B cell (primary cell): ENCODE data around the gene NRF1. TPM values are rescaled to one million over a fixed set of nuclear protein-coding genes. Genes with fewer than 3 reads are reported as not detected.
"Not testable (repeated sequence)": the region's sequence is repeated elsewhere in the genome, so short reads cannot be mapped to it uniquely, and the experiment has no call there.

ENCODE experiments used
- ATAC-seq: fragments of 200-7000 bp; cut with Tn5 transposase; one replicate; pipeline ENCODE4 v1.10.0; 2021; ENCODE audit warnings: low read depth, mild to moderate bottlenecking, moderate number of reproducible peaks, moderate library complexity
- CTCF ChIA-PET: fragments of 350-600 bp; sonication (Branson Sonifier 250); formaldehyde crosslinking; loops from one replicate; lab custom pipeline; 2021; ENCODE audit warnings: antibody characterized with exemption, inconsistent platforms; lab: Charles Lee
- POLR2A ChIA-PET: fragments of 350-600 bp; sonication (Branson Sonifier 250); formaldehyde crosslinking; loops from one replicate; lab custom pipeline; 2021; ENCODE audit warnings: antibody characterized with exemption; lab: Charles Lee
- DNase-seq: peaks from one replicate; pipeline ENCODE4 v3.0.0; 2013
- H2AFZ ChIP-seq: 2 replicates; pipeline ENCODE4 v1.6.1; 2012; ENCODE audit warnings: mild to moderate bottlenecking, low read depth, low read length; ENCODE audit not compliant: insufficient read depth, poor library complexity, severe bottlenecking
- H3K27ac ChIP-seq, 2 donors: 1 replicate in 1 of 2; 2 replicates in 1 of 2; pipeline ENCODE4 v1.5.1; 2012 to 2013; ENCODE audit warnings: low read length in 2 of 2, mild to moderate bottlenecking in 2 of 2, moderate library complexity in 1 of 2
- H3K27me3 ChIP-seq, 4 experiments: fragments of 200-600 bp in 1 of 4; sonication (generic) in 1 of 4; replicated peaks in 1 of 4; 1 replicate in 2 of 4; 2 replicates in 2 of 4; pipeline versions ENCODE4 v1.6.1 to v1.7.0; 2013 to 2016; ENCODE audit warnings: low read length in 3 of 4, mild to moderate bottlenecking in 2 of 4, mixed read lengths in 1 of 4, moderate library complexity in 1 of 4; ENCODE audit not compliant: insufficient read depth in 4 of 4, control insufficient read depth in 3 of 4; ENCODE audit errors: control extremely low read depth in 1 of 4
- H3K36me3 ChIP-seq, 2 experiments: replicated peaks in 1 of 2; 1 replicate in 1 of 2; 2 replicates in 1 of 2; pipeline versions ENCODE4 v1.6.1 to v1.7.1; 2013; ENCODE audit warnings: low read length in 1 of 2; ENCODE audit not compliant: insufficient read depth in 2 of 2, control insufficient read depth in 1 of 2; ENCODE audit errors: control extremely low read depth in 1 of 2, extremely low read depth in 1 of 2
- H3K4me1 ChIP-seq, 2 donors: fragments of 200-600 bp in 1 of 2; sonication (generic) in 1 of 2; 1 replicate in 1 of 2; 2 replicates in 1 of 2; pipeline versions ENCODE4 v1.5.1 to v1.6.1; 2013 to 2017; ENCODE audit warnings: low read length in 2 of 2; ENCODE audit not compliant: control insufficient read depth in 2 of 2, insufficient read depth in 2 of 2
- H3K4me2 ChIP-seq: replicated peaks from 2 replicates; pipeline ENCODE3; 2012; ENCODE audit warnings: mild to moderate bottlenecking, low read depth, low read length; ENCODE audit not compliant: poor library complexity, severe bottlenecking
- H3K4me3 ChIP-seq, 5 experiments: fragments of 200-600 bp in 1 of 5; sonication (generic) in 1 of 5; 1 replicate in 3 of 5; 2 replicates in 2 of 5; pipeline versions ENCODE4 v1.5.1 to v1.7.0; 2011 to 2016; ENCODE audit warnings: low read length in 4 of 5, mild to moderate bottlenecking in 4 of 5, low read depth in 2 of 5, control low read depth in 1 of 5, moderate library complexity in 1 of 5; ENCODE audit not compliant: insufficient read depth in 1 of 5; ENCODE audit errors: control extremely low read depth in 1 of 5, extremely low read depth in 1 of 5
- H3K79me2 ChIP-seq: fragments of 200-600 bp; sonication (generic); one replicate; pipeline ENCODE4 v1.6.0; 2016; ENCODE audit warnings: low read length; ENCODE audit not compliant: control insufficient read depth, insufficient read depth
- H3K9ac ChIP-seq: fragments of 200-600 bp; sonication (generic); 2 replicates; pipeline ENCODE4 v1.6.1; 2017; ENCODE audit warnings: mild to moderate bottlenecking, low read length, moderate library complexity
- H3K9me3 ChIP-seq, 3 donors: one replicate each; pipeline versions ENCODE4 v1.6.1 to v1.7.1; 2013; ENCODE audit warnings: low read length in 2 of 3; ENCODE audit not compliant: control insufficient read depth in 2 of 3, insufficient read depth in 1 of 3; ENCODE audit errors: control extremely low read depth in 1 of 3
- H4K20me1 ChIP-seq: 2 replicates; pipeline ENCODE4 v1.6.0; 2012; ENCODE audit warnings: mild to moderate bottlenecking, low read length; ENCODE audit not compliant: insufficient read depth, control insufficient read depth, poor library complexity, severe bottlenecking
- H3K27ac Mint-ChIP-seq: one replicate; pipeline ENCODE4 v1.8.0; 2021; ENCODE audit warnings: mixed read lengths
- H3K27me3 Mint-ChIP-seq: one replicate; pipeline ENCODE4 v1.8.0; 2021; ENCODE audit warnings: mixed read lengths
- H3K4me1 Mint-ChIP-seq: one replicate; pipeline ENCODE4 v1.8.0; 2021; ENCODE audit warnings: mixed read lengths
- H3K4me3 Mint-ChIP-seq: one replicate; pipeline ENCODE4 v1.8.0; 2021; ENCODE audit warnings: mixed read lengths
- H3K9me3 Mint-ChIP-seq: one replicate; pipeline ENCODE4 v1.8.0; 2022; ENCODE audit warnings: mixed read lengths; ENCODE audit not compliant: insufficient read depth
- CTCF ChIP-seq: fragments of 200-600 bp; IDR thresholded peaks from one replicate; pipeline ENCODE4 v1.8.0; 2022; ENCODE audit warnings: antibody characterized with exemption, mild to moderate bottlenecking
- EZH2 ChIP-seq: IDR thresholded peaks from 2 replicates; pipeline ENCODE4 v1.6.1; 2012; ENCODE audit warnings: borderline replicate concordance, low read depth, mild to moderate bottlenecking, moderate library complexity, low read length; ENCODE audit not compliant: insufficient read depth, poor library complexity, severe bottlenecking
- WGBS: methylation state at CpG from one replicate; pipeline ENCODE4 v1.1.5; 2013; ENCODE audit warnings: missing lambda C conversion rate; ENCODE audit not compliant: insufficient coverage; 5-methylcytosine and 5-hydroxymethylcytosine counted together
- intact Hi-C: fragments of 100-400 bp; cut with micrococcal nuclease; formaldehyde crosslinking; loops from one replicate; pipeline ENCODE4 v1.10.0; 2022
- polyA plus RNA-seq: library from polyadenylated mRNA; depleted of rRNA; stranded (reverse); fragments of >200 nt; gene quantifications from 2 replicates; pipeline ENCODE4 v1.2.3, GENCODE V29; 2012
- total RNA-seq, 2 donors: library from RNA; stranded (reverse); fragments of 120-200 nt in 1 of 2; gene quantifications; 1 replicate in 1 of 2; 2 replicates in 1 of 2; pipeline versions ENCODE4 v1.2.3 to v1.2.4, GENCODE V29; 2013 to 2022

Gene NRF1
- total and polyA plus RNA-seq, 2 donors (not counting 1 experiment from before 2014, with no cell fraction given): 19.6 to 53.0 TPM

GRCh38 chr7:129794461-129794860 lies 182.9 kb downstream of the NRF1 start:
- CTCF ChIA-PET, H3K9me3 Mint-ChIP-seq, H3K9me3 ChIP-seq, H3K4me1 Mint-ChIP-seq, H3K4me3 ChIP-seq, H4K20me1 ChIP-seq, ATAC-seq, H3K27ac ChIP-seq, H3K4me3 Mint-ChIP-seq, POLR2A ChIA-PET, intact Hi-C loops, H3K36me3 ChIP-seq, DNase-seq, H3K4me1 ChIP-seq, H2AFZ ChIP-seq, H3K79me2 ChIP-seq, H3K9ac ChIP-seq, H3K4me2 ChIP-seq, H3K27ac Mint-ChIP-seq: not testable (repeated sequence)
- H3K27me3 ChIP-seq: peaks cover 0 to 10% (median 0%) of the 10 kb centered on the region in 4 experiments
- H3K27me3 Mint-ChIP-seq: peaks cover 11% of the 10 kb centered on the region
- WGBS: 93% methylated on average over 9 of the region's 9 CpGs

GRCh38 chr7:129796186-129796775 lies 184.8 kb downstream of the NRF1 start:
- TF ChIP-seq CTCF: no peak
- TF ChIP-seq EZH2: no peak

More at GRCh38 chr7:129796186-129796775, 184.8 kb downstream of the NRF1 start:
- Mint-ChIP-seq H3K27me3 (peaks cover 9% of the 10 kb centered on the region), H3K4me1 (no peaks in the 10 kb centered on the region), H3K27ac (no peak overlapping the region), H3K9me3 (no peaks in the 10 kb centered on the region), H3K4me3 (no peak overlapping the region)
- Histone ChIP-seq H3K9me3 (no peaks in the 10 kb centered on the region), H3K27me3 (peaks cover 0 to 3% (median 0%) of the 10 kb centered on the region in 4 experiments), H3K9ac (no peak overlapping the region), H3K36me3 (no peaks in the 10 kb centered on the region), H2AFZ (no peak overlapping the region), H4K20me1 (no peaks in the 10 kb centered on the region), H3K27ac (no peak overlapping the region), H3K79me2 (no peaks in the 10 kb centered on the region), H3K4me1 (no peaks in the 10 kb centered on the region), H3K4me3 (no peak overlapping the region), H3K4me2 (no peak overlapping the region)
- ATAC-seq: no peak
- intact Hi-C loops: no loop called here
- no peak for DNase-seq
- WGBS: 82% methylated on average over 7 of the region's 9 CpGs
- POLR2A ChIA-PET: no interaction called here
- CTCF ChIA-PET: no interaction called here
